ENCODE measurements around the gene CCDC177.

DNA sequence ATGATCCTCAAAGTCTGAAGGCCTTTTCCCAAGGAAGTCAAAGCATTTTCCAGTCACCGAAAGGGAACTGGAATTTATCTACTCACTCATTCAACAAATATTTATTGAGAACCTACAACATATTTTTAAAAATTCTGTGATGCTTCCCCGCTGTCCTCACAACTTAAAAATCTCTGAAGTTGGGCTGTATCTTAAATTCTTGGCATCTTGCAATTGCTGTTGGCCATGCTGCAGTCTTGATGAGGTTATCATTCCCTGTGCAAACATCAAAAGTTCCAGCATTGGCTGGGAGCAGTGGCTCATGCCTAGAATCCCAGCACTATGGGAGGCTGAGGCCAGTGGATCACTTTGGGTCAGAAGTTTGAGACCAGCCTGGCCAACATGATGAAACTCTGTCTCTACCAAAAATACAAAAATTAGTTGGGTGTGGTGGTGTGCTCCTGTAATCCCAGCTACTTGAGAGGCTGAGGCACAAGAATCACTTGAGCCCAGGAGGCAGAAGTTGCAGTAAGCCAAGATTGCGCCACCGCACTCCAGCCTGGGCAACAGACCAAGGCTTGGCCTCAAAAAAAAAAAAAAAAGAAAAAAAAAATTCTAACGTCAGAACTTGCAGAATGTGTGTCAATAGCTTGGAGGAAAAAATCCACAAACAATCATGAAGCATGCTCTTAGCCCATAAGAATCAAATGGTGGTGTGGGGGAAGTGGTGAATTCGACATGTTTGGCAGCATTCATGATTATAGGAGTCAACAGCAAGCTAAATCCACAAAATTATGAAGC is 34.9 kb downstream of the CCDC177 start:
- no peak for TF ChIP-seq POLR2A (IDR thresholded peaks at IDR 0.05)
- TF ChIP-seq, protein P1, sequence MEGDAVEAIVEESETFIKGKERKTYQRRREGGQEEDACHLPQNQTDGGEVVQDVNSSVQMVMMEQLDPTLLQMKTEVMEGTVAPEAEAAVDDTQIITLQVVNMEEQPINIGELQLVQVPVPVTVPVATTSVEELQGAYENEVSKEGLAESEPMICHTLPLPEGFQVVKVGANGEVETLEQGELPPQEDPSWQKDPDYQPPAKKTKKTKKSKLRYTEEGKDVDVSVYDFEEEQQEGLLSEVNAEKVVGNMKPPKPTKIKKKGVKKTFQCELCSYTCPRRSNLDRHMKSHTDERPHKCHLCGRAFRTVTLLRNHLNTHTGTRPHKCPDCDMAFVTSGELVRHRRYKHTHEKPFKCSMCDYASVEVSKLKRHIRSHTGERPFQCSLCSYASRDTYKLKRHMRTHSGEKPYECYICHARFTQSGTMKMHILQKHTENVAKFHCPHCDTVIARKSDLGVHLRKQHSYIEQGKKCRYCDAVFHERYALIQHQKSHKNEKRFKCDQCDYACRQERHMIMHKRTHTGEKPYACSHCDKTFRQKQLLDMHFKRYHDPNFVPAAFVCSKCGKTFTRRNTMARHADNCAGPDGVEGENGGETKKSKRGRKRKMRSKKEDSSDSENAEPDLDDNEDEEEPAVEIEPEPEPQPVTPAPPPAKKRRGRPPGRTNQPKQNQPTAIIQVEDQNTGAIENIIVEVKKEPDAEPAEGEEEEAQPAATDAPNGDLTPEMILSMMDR (IDR thresholded peaks at IDR 0.05): no peak

Data from body of pancreas (tissue), 4 donors.